OCI-LY1 (cell line): ENCODE measurements around the gene HOXA10.

Source experiments
- H2AFZ ChIP-seq: fragments of 200-600 bp; sonication (generic), shearing (Covaris generic); 2 replicates; pipeline ENCODE4 v1.6.0; 2014; ENCODE audit warnings: antibody characterized with exemption, mild to moderate bottlenecking, low read length
- H3F3A ChIP-seq: fragments of 200-600 bp; sonication (generic), shearing (Covaris generic); 2 replicates; pipeline ENCODE4 v1.6.0; 2014; ENCODE audit warnings: mild to moderate bottlenecking, antibody characterized with exemption, low read length, moderate library complexity; ENCODE audit not compliant: insufficient read depth
- H3K27ac ChIP-seq: fragments of 200-600 bp; sonication (generic); 2 replicates; pipeline ENCODE4 v1.5.1; 2014; ENCODE audit warnings: low read length, mixed run types, mild to moderate bottlenecking, low read depth; ENCODE audit not compliant: poor library complexity, severe bottlenecking
- H3K27me3 ChIP-seq: fragments of 200-600 bp; sonication (generic); 2 replicates; pipeline ENCODE4 v1.6.0; 2014; ENCODE audit warnings: antibody characterized with exemption, mild to moderate bottlenecking, low read length, moderate library complexity; ENCODE audit not compliant: insufficient read depth
- H3K36me3 ChIP-seq: fragments of 200-600 bp; sonication (generic); 2 replicates; pipeline ENCODE4 v1.6.1; 2014; ENCODE audit warnings: mild to moderate bottlenecking, antibody characterized with exemption, low read length, moderate library complexity, mixed read lengths; ENCODE audit not compliant: insufficient read depth
- H3K4me1 ChIP-seq: fragments of 200-600 bp; sonication (generic); 2 replicates; pipeline ENCODE4 v1.5.1; 2014; ENCODE audit warnings: mild to moderate bottlenecking, low read length, moderate library complexity; ENCODE audit not compliant: insufficient read depth, severe bottlenecking
- H3K4me2 ChIP-seq: fragments of 200-600 bp; sonication (generic), shearing (Covaris generic); 2 replicates; pipeline ENCODE4 v1.6.1; 2014; ENCODE audit warnings: low read length
- H3K4me3 ChIP-seq: fragments of 200-600 bp; sonication (generic); 2 replicates; pipeline ENCODE4 v1.5.1; 2014; ENCODE audit warnings: low read length, low read depth, mild to moderate bottlenecking, mixed read lengths; ENCODE audit not compliant: poor library complexity, severe bottlenecking
- H3K79me2 ChIP-seq: fragments of 200-600 bp; shearing (Covaris generic); 2 replicates; pipeline ENCODE4 v1.6.1; 2016; ENCODE audit warnings: mixed run types, low read length, mixed read lengths; ENCODE audit not compliant: insufficient read depth
- H3K9ac ChIP-seq: fragments of 200-600 bp; sonication (generic), shearing (Covaris generic); 2 replicates; pipeline ENCODE4 v1.6.1; 2014; ENCODE audit warnings: mild to moderate bottlenecking, low read length, mixed read lengths
- H3K9me2 ChIP-seq: fragments of 200-600 bp; sonication (generic), shearing (Covaris generic); 2 replicates; pipeline ENCODE4 v1.6.1; 2014; ENCODE audit warnings: low read depth, mild to moderate bottlenecking, low read length, mixed read lengths
- H3K9me3 ChIP-seq: fragments of 200-600 bp; shearing (Covaris generic); 2 replicates; pipeline ENCODE4 v1.6.1; 2014; ENCODE audit warnings: low read length, mixed read lengths
- H4K20me1 ChIP-seq: fragments of 200-600 bp; sonication (generic), shearing (Covaris generic); 2 replicates; pipeline ENCODE4 v1.6.0; 2016; ENCODE audit warnings: mild to moderate bottlenecking, low read length; ENCODE audit not compliant: insufficient read depth
- EZH2 ChIP-seq: fragments of 200-600 bp; sonication (generic), shearing (Covaris generic); IDR thresholded peaks from 2 replicates; pipeline ENCODE4 v1.8.0; 2017; ENCODE audit warnings: borderline replicate concordance, mixed run types, mild to moderate bottlenecking, antibody characterized with exemption, low read length, moderate library complexity, mixed read lengths
- TF ChIP-seq, protein P1 (sequence below): fragments of 200-600 bp; sonication (generic), shearing (Covaris generic); IDR thresholded peaks from 2 replicates; pipeline ENCODE4 v1.5.1; 2017; ENCODE audit warnings: mild to moderate bottlenecking, antibody characterized with exemption, low read length, moderate library complexity, mixed read lengths

The HOXA10 gene

DNA sequence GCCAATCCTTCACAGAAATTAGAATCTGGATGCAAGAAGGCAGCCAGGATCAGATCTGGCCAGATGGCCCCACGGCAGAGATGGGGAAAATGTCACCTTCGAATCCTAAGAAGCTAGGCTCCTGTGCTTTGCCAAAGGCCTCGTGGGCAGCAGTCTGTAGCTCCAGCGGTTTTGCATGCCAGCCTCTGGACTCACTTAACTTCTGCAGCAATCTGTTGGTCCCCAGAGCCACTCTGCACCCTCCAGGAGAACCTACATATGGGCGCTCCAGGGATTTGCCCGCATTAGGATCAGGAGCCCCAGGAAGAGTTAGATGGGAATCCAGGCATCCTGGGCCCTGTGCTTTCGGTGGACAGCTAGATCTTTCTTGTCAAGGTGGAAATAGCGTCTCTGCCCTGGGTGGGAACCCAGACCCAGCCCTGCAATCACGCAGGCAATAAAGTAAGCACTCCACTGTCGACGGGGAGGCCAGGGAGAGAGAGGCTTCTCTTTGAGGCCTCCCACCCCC is 35.9 kb upstream of the HOXA10 start:
- Histone ChIP-seq H3K36me3 (no peaks in the 10 kb centered on the region), H3K4me3 (no peak overlapping the region), H2AFZ (no peak overlapping the region), H3K79me2 (no peaks in the 10 kb centered on the region), H3K4me2 (no peak overlapping the region), H3K9me3 (no peaks in the 10 kb centered on the region), H3K27ac (no peak overlapping the region), H4K20me1 (no peaks in the 10 kb centered on the region), H3K27me3 (peaks cover 16% of the 10 kb centered on the region), H3K9ac (no peak overlapping the region), H3F3A (no peaks in the 10 kb centered on the region), H3K4me1 (no peaks in the 10 kb centered on the region), H3K9me2 (no peaks in the 10 kb centered on the region)
- TF ChIP-seq, protein P1, sequence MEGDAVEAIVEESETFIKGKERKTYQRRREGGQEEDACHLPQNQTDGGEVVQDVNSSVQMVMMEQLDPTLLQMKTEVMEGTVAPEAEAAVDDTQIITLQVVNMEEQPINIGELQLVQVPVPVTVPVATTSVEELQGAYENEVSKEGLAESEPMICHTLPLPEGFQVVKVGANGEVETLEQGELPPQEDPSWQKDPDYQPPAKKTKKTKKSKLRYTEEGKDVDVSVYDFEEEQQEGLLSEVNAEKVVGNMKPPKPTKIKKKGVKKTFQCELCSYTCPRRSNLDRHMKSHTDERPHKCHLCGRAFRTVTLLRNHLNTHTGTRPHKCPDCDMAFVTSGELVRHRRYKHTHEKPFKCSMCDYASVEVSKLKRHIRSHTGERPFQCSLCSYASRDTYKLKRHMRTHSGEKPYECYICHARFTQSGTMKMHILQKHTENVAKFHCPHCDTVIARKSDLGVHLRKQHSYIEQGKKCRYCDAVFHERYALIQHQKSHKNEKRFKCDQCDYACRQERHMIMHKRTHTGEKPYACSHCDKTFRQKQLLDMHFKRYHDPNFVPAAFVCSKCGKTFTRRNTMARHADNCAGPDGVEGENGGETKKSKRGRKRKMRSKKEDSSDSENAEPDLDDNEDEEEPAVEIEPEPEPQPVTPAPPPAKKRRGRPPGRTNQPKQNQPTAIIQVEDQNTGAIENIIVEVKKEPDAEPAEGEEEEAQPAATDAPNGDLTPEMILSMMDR, result no peak
- no peak for TF ChIP-seq EZH2

DNA sequence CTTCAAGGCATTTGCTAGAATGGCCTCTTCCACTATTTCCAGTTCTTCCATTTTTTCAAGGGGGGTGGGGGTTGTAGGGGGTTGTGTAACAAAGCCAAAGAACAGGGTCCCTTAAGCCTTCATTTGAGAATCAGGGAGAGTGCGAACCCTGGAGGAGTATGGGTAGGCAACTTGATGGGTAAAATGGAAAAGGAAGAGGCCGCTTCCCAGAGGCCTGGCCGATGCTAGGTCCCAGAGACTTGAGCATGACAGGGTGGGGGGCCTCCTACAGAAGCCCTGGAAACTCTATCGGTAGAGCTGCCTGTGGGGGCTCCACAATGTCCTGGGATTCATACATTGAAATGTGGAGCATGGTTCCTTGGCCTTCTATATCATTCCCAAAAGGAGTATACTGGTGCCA is 34.9 kb upstream of the HOXA10 start:
- Histone ChIP-seq H3F3A (no peaks in the 10 kb centered on the region), H3K9me2 (no peaks in the 10 kb centered on the region), H3K27me3 (peaks cover 16% of the 10 kb centered on the region), H3K36me3 (no peaks in the 10 kb centered on the region), H3K9me3 (no peaks in the 10 kb centered on the region), H3K4me1 (no peaks in the 10 kb centered on the region), H3K4me3 (no peak overlapping the region), H3K4me2 (no peak overlapping the region), H4K20me1 (no peaks in the 10 kb centered on the region), H2AFZ (no peak overlapping the region), H3K79me2 (no peaks in the 10 kb centered on the region), H3K9ac (no peak overlapping the region), H3K27ac (no peak overlapping the region)
- TF ChIP-seq, protein P1, result no peak
- no peak for TF ChIP-seq EZH2

DNA sequence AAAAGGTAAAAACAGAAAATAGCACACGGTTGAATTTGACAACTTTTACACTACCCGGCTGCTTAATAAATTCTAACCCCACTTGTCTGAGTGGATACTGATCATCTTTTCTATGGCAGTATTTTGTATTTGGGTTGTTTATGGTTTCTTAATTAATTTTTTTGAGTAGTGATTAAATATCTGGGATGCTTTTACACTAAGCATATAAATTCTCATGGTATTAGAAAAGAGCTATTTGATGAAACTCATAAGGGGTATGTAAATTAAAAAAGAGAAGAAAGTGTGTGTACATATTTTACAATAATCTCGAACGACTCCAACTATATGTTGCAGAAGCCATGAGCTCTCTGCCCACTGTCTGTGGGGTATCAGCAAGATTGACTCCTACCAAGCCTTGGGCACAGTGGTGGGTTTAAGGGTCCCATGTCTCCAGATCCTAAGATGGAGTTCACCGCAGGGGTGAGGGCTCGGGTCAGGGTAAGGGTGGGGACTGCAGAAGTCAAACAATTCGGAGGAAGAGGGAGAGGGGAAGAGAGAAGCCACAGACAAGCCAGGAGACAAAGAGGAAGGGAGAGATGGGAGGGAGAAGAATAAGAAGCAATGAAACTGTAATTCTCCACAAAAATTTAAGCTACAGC is 33.3 kb upstream of the HOXA10 start:
- Histone ChIP-seq H3K27me3 (peaks cover 9% of the 10 kb centered on the region), H3K79me2 (no peaks in the 10 kb centered on the region), H4K20me1 (no peaks in the 10 kb centered on the region), H3K9ac (no peak overlapping the region), H3K4me2 (no peak overlapping the region), H3K4me3 (no peak overlapping the region), H3F3A (no peaks in the 10 kb centered on the region), H3K9me3 (no peaks in the 10 kb centered on the region), H3K27ac (no peak overlapping the region), H2AFZ (no peak overlapping the region), H3K36me3 (no peaks in the 10 kb centered on the region), H3K9me2 (no peaks in the 10 kb centered on the region), H3K4me1 (peaks cover under 1% of the 10 kb centered on the region)
- no peak for TF ChIP-seq EZH2
- TF ChIP-seq, protein P1, result no peak
